ENCODE measurements around the gene PYM1.

Gene PYM1

GRCh38 chr12:55908726-55909512 is 18.8 kb downstream of the PYM1 start:
- Histone ChIP-seq H3K9me3 (ENCODE audit: insufficient read depth, low read length) (no peaks in the 10 kb centered on the region), H3K79me2 (ENCODE audit: insufficient read depth, low read length) (peaks cover 44% of the 10 kb centered on the region; the same call in 1 of the 2 replicates), H3K4me2 (ENCODE audit: low read depth, low read length, poor library complexity, severe bottlenecking) (no peak overlapping the region), H3F3A (ENCODE audit: insufficient read depth) (0 out of 2 replicates have a peak, but pooled peaks cover 6% of the 10 kb centered on the region), H4K20me1 (ENCODE audit: low read depth, low read length) (no peaks in the 10 kb centered on the region), H3K27me3 (ENCODE audit: low read length) (no peaks in the 10 kb centered on the region), H3K4me3 (ENCODE audit: insufficient read depth, low read length, poor library complexity, severe bottlenecking) (no peak overlapping the region), H3K36me3 (ENCODE audit: low read length) (no peaks in the 10 kb centered on the region), H3K9me2 (replicated peaks; ENCODE audit: insufficient read depth, low read length) (no peaks in the 10 kb centered on the region), H3K27ac (ENCODE audit: low read depth, low read length) (no peak overlapping the region), H3K9ac (ENCODE audit: low read length) (no peak overlapping the region), H2AFZ (ENCODE audit: low read depth, low read length, severe bottlenecking) (no peak overlapping the region)
- TF ChIP-seq CTCF (IDR thresholded peaks at IDR 0.05; ENCODE audit: insufficient read depth, low read length, poor library complexity, severe bottlenecking), result no peak

GRCh38 chr12:55906056-55906455 is 21.6 kb downstream of the PYM1 start:
- 0 out of 2 replicates have a peak, but pooled peaks cover 4% of the 10 kb centered on the region for H3K36me3 ChIP-seq (ENCODE audit: low read length)
- H3K4me3 ChIP-seq (ENCODE audit: insufficient read depth, low read length, poor library complexity, severe bottlenecking), result no peak overlapping the region
- H3K9me2 ChIP-seq (replicated peaks; ENCODE audit: insufficient read depth, low read length), result no peaks in the 10 kb centered on the region
- no peak overlapping the region for H3K9ac ChIP-seq (ENCODE audit: low read length)
- TF ChIP-seq CTCF (IDR thresholded peaks at IDR 0.05; ENCODE audit: insufficient read depth, low read length, poor library complexity, severe bottlenecking) (no peak), EZH2phosphoT487 (conservative IDR thresholded peaks at IDR 0.05; ENCODE audit: low read length) (no peak)
- H2AFZ ChIP-seq (ENCODE audit: low read depth, low read length, severe bottlenecking), result no peak overlapping the region
- H3K27me3 ChIP-seq (ENCODE audit: low read length), result no peaks in the 10 kb centered on the region
- H3K79me2 ChIP-seq (ENCODE audit: insufficient read depth, low read length), result peaks cover 17% of the 10 kb centered on the region; the same call in 1 of the 2 replicates
- H3F3A ChIP-seq (ENCODE audit: insufficient read depth), result 0 out of 2 replicates have a peak, but pooled peaks cover 6% of the 10 kb centered on the region
- H4K20me1 ChIP-seq (ENCODE audit: low read depth, low read length), result no peaks in the 10 kb centered on the region
- no peak overlapping the region for H3K27ac ChIP-seq (ENCODE audit: low read depth, low read length)
- no peaks in the 10 kb centered on the region for H3K9me3 ChIP-seq (ENCODE audit: insufficient read depth, low read length)
- H3K4me2 ChIP-seq (ENCODE audit: low read depth, low read length, poor library complexity, severe bottlenecking), result no peak overlapping the region

GRCh38 chr12:55901881-55902490 is 25.7 kb downstream of the PYM1 start:
- 0 out of 2 replicates have a peak, but pooled peaks cover 4% of the 10 kb centered on the region for H3K36me3 ChIP-seq (ENCODE audit: low read length)

More at GRCh38 chr12:55901881-55902490, 25.7 kb downstream of the PYM1 start:
- peaks cover 15% of the 10 kb centered on the region; the same call in 1 of the 2 replicates for H3F3A ChIP-seq (ENCODE audit: insufficient read depth)
- H3K4me3 ChIP-seq (ENCODE audit: insufficient read depth, low read length, poor library complexity, severe bottlenecking), result no peak overlapping the region
- H2AFZ ChIP-seq (ENCODE audit: low read depth, low read length, severe bottlenecking), result no peak overlapping the region
- peaks cover 6% of the 10 kb centered on the region; the same call in 1 of the 2 replicates for H3K79me2 ChIP-seq (ENCODE audit: insufficient read depth, low read length)
- no peak overlapping the region for H3K4me2 ChIP-seq (ENCODE audit: low read depth, low read length, poor library complexity, severe bottlenecking)
- H3K9ac ChIP-seq (ENCODE audit: low read length), result no peak overlapping the region
- no peak overlapping the region for H3K27ac ChIP-seq (ENCODE audit: low read depth, low read length)
- TF ChIP-seq CTCF (IDR thresholded peaks at IDR 0.05; ENCODE audit: insufficient read depth, low read length, poor library complexity, severe bottlenecking) (no peak), EZH2phosphoT487 (conservative IDR thresholded peaks at IDR 0.05; ENCODE audit: low read length) (no peak)
- H3K9me3 ChIP-seq (ENCODE audit: insufficient read depth, low read length), result no peaks in the 10 kb centered on the region
- H3K27me3 ChIP-seq (ENCODE audit: low read length), result no peaks in the 10 kb centered on the region
- H4K20me1 ChIP-seq (ENCODE audit: low read depth, low read length), result no peaks in the 10 kb centered on the region
- no peaks in the 10 kb centered on the region for H3K9me2 ChIP-seq (replicated peaks; ENCODE audit: insufficient read depth, low read length)

Data from SU-DHL-6 (cell line).